GM12891 (cell line): ENCODE data around the gene SCGB1C1.

Source experiments
- DNase-seq: peaks from one replicate; pipeline ENCODE4 v3.0.0; 2011; ENCODE audit warnings: low spot score; ENCODE audit not compliant: insufficient read length
- FAIRE-seq: peaks from 2 replicates; lab custom pipeline; 2011; peaks lifted over from hg19 to GRCh38; lab: Jason Lieb, UNC
- PAX5 ChIP-seq: IDR thresholded peaks from 2 replicates; pipeline ENCODE4 v1.6.1; 2011; ENCODE audit warnings: low read length, moderate library complexity, mild to moderate bottlenecking; ENCODE audit not compliant: insufficient read depth, severe bottlenecking
- POLR2A ChIP-seq: IDR thresholded peaks from 2 replicates; pipeline ENCODE4 v1.6.1; 2011; ENCODE audit warnings: low read depth, low read length, control low read depth
- POLR2AphosphoS5 ChIP-seq: IDR thresholded peaks from 2 replicates; pipeline ENCODE4 v1.6.1; 2011; ENCODE audit warnings: low read depth, low read length, control low read depth
- POU2F2 ChIP-seq: IDR thresholded peaks from 2 replicates; pipeline ENCODE4 v1.6.1; 2011; ENCODE audit warnings: low read depth, mild to moderate bottlenecking, control low read depth, low read length, moderate library complexity
- SPI1 ChIP-seq: IDR thresholded peaks from 2 replicates; pipeline ENCODE4 v1.6.1; 2011; ENCODE audit warnings: low read depth, low read length, control low read depth
- TAF1 ChIP-seq: IDR thresholded peaks from 2 replicates; pipeline ENCODE4 v1.6.1; 2011; ENCODE audit warnings: low read depth, low read length, control low read depth

Gene SCGB1C1

GRCh38 chr11:206002-206384 is 13.1 kb downstream of the SCGB1C1 start:
- FAIRE-seq (peak; percentile 48), DNase-seq (no peak)
- TF ChIP-seq POLR2A = no peak
- TF ChIP-seq POU2F2 = no peak
- TF ChIP-seq TAF1 = no peak
- TF ChIP-seq SPI1 = no peak
- no peak for TF ChIP-seq PAX5
- no peak for TF ChIP-seq POLR2AphosphoS5

GRCh38 chr11:206526-207207 is 13.8 kb downstream of the SCGB1C1 start:
- DNase-seq (no peak), FAIRE-seq (no peak)
- 0 out of 2 replicates have a peak, but pooled peaks have one; percentile 14 for TF ChIP-seq POLR2AphosphoS5
- TF ChIP-seq SPI1 = no peak

- TF ChIP-seq POU2F2 (no peak; the same call in 1 of the 2 replicates), POLR2AphosphoS5 (peak; percentile 79), POLR2A (peak; percentile 85), PAX5 (no peak), SPI1 (peak; percentile 67), TAF1 (peak; percentile 30)
- DNase-seq (peak; percentile 98), FAIRE-seq (peak; percentile 100)
Observed at GRCh38 chr11:207208-207862, 14.5 kb downstream of the SCGB1C1 start, which contains the start of the genes BET1L and RIC8A. Gene BET1L (minus strand): TSS chr11:207399. CDS start chr11:207321, 78 bp downstream. Gene RIC8A (plus strand): TSS chr11:207708. CDS start chr11:208855, 1,147 bp downstream.

- FAIRE-seq = peak; percentile 43
Observed at GRCh38 chr11:207863-208180, 14.9 kb downstream of the SCGB1C1 start.

GRCh38 chr11:208181-208916 is 15.5 kb downstream of the SCGB1C1 start:
- TF ChIP-seq POU2F2 (no peak), SPI1 (peak; percentile 35; the same call in 1 of the 2 replicates), POLR2AphosphoS5 (peak; percentile 31; the same call in 1 of the 2 replicates), TAF1 (peak; percentile 57), PAX5 (peak; percentile 83), POLR2A (peak; percentile 54; the same call in 1 of the 2 replicates)
- FAIRE-seq (peak; percentile 57), DNase-seq (peak; percentile 98)

More at GRCh38 chr11:207863-208180, 14.9 kb downstream of the SCGB1C1 start:
- DNase-seq = no peak
- TF ChIP-seq POU2F2 (no peak), POLR2AphosphoS5 (peak; percentile 29; the same call in 1 of the 2 replicates), POLR2A (peak; percentile 12; the same call in 1 of the 2 replicates)

GRCh38 chr11:208917-209260 is 16.0 kb downstream of the SCGB1C1 start:
- DNase-seq (no peak), FAIRE-seq (peak; percentile 70)
- TF ChIP-seq POU2F2 (no peak), POLR2AphosphoS5 (no peak), PAX5 (no peak), TAF1 (no peak), POLR2A (no peak), SPI1 (no peak)

GRCh38 chr11:209275-210121 is 16.6 kb downstream of the SCGB1C1 start:
- FAIRE-seq = no peak
- no peak for TF ChIP-seq POLR2AphosphoS5
- TF ChIP-seq SPI1 = no peak
- TF ChIP-seq TAF1 = no peak
- no peak for TF ChIP-seq POLR2A
- no peak for TF ChIP-seq POU2F2
- TF ChIP-seq PAX5 = no peak
- DNase-seq = no peak

- DNase-seq (no peak), FAIRE-seq (no peak)
- TF ChIP-seq POU2F2 (no peak), POLR2A (no peak), SPI1 (no peak), POLR2AphosphoS5 (no peak), PAX5 (no peak), TAF1 (no peak)
Observed at GRCh38 chr11:210122-210802, 17.4 kb downstream of the SCGB1C1 start.

GRCh38 chr11:210803-211180 is 17.9 kb downstream of the SCGB1C1 start:
- FAIRE-seq (no peak), DNase-seq (no peak)

More at GRCh38 chr11:210803-211180, 17.9 kb downstream of the SCGB1C1 start:
- TF ChIP-seq SPI1 = no peak
- no peak for TF ChIP-seq POLR2A
- TF ChIP-seq TAF1 = no peak
- no peak for TF ChIP-seq PAX5
- TF ChIP-seq POU2F2 = no peak
- TF ChIP-seq POLR2AphosphoS5 = no peak
